GM12891 (cell line): ENCODE results near the gene CDH23.

ENCODE experiments used
- DNase-seq: peaks from one replicate; pipeline ENCODE4 v3.0.0; 2011; ENCODE audit warnings: low spot score; ENCODE audit not compliant: insufficient read length
- FAIRE-seq: peaks from 2 replicates; lab custom pipeline; 2011; peaks lifted over from hg19 to GRCh38; lab: Jason Lieb, UNC
- PAX5 ChIP-seq: IDR thresholded peaks from 2 replicates; pipeline ENCODE4 v1.6.1; 2011; ENCODE audit warnings: low read length, moderate library complexity, mild to moderate bottlenecking; ENCODE audit not compliant: insufficient read depth, severe bottlenecking
- POLR2A ChIP-seq: IDR thresholded peaks from 2 replicates; pipeline ENCODE4 v1.6.1; 2011; ENCODE audit warnings: low read depth, low read length, control low read depth
- POLR2AphosphoS5 ChIP-seq: IDR thresholded peaks from 2 replicates; pipeline ENCODE4 v1.6.1; 2011; ENCODE audit warnings: low read depth, low read length, control low read depth
- POU2F2 ChIP-seq: IDR thresholded peaks from 2 replicates; pipeline ENCODE4 v1.6.1; 2011; ENCODE audit warnings: low read depth, mild to moderate bottlenecking, control low read depth, low read length, moderate library complexity
- SPI1 ChIP-seq: IDR thresholded peaks from 2 replicates; pipeline ENCODE4 v1.6.1; 2011; ENCODE audit warnings: low read depth, low read length, control low read depth
- TAF1 ChIP-seq: IDR thresholded peaks from 2 replicates; pipeline ENCODE4 v1.6.1; 2011; ENCODE audit warnings: low read depth, low read length, control low read depth

CDH23 gene

GRCh38 chr10:71660313-71660712, 263.6 kb downstream of the CDH23 start:
- no peak for FAIRE-seq
- TF ChIP-seq POU2F2 = no peak
- no peak for TF ChIP-seq POLR2AphosphoS5
- no peak for TF ChIP-seq POLR2A
- no peak for TF ChIP-seq TAF1
- TF ChIP-seq PAX5 = no peak
- TF ChIP-seq SPI1 = no peak
- no peak for DNase-seq

GRCh38 chr10:71661060-71661622, 264.4 kb downstream of the CDH23 start:
- no peak for TF ChIP-seq POLR2AphosphoS5
- no peak for TF ChIP-seq POLR2A
- TF ChIP-seq TAF1 = no peak
- no peak for TF ChIP-seq PAX5
- no peak for TF ChIP-seq POU2F2
- TF ChIP-seq SPI1 = no peak
- FAIRE-seq (no peak), DNase-seq (no peak)

- DNase-seq (no peak), FAIRE-seq (no peak)
- TF ChIP-seq POU2F2 (no peak), SPI1 (no peak), POLR2A (no peak), TAF1 (no peak), POLR2AphosphoS5 (no peak), PAX5 (no peak)
These were observed 265.1 kb downstream of the CDH23 start for GRCh38 chr10:71661779-71662336.

- no peak for TF ChIP-seq TAF1
- FAIRE-seq (no peak), DNase-seq (no peak)
These were observed 266.6 kb downstream of the CDH23 start for GRCh38 chr10:71663311-71663710.

- no peak for TF ChIP-seq TAF1
- TF ChIP-seq POU2F2 = no peak
- TF ChIP-seq POLR2AphosphoS5 = no peak
- no peak for TF ChIP-seq SPI1
- TF ChIP-seq PAX5 = no peak
- no peak for TF ChIP-seq POLR2A
- no peak for FAIRE-seq
- no peak for DNase-seq
These were observed 267.9 kb downstream of the CDH23 start for GRCh38 chr10:71664585-71664984.

- DNase-seq (no peak), FAIRE-seq (no peak)
- no peak for TF ChIP-seq POLR2AphosphoS5
- no peak for TF ChIP-seq PAX5
- no peak for TF ChIP-seq SPI1
- no peak for TF ChIP-seq TAF1
- no peak for TF ChIP-seq POU2F2
- no peak for TF ChIP-seq POLR2A
These were observed 268.7 kb downstream of the CDH23 start for GRCh38 chr10:71665456-71665855.

- no peak for FAIRE-seq
- no peak for TF ChIP-seq SPI1
- TF ChIP-seq PAX5 = no peak
- no peak for TF ChIP-seq POU2F2
- no peak for TF ChIP-seq POLR2AphosphoS5
- no peak for TF ChIP-seq POLR2A
- TF ChIP-seq TAF1 = no peak
- no peak for DNase-seq
These were observed 270.1 kb downstream of the CDH23 start for GRCh38 chr10:71666639-71667386.

GRCh38 chr10:71667387-71667752, 270.6 kb downstream of the CDH23 start:
- DNase-seq (no peak), FAIRE-seq (peak; percentile 89)
- TF ChIP-seq POU2F2 (no peak), SPI1 (peak; percentile 32)

- no peak for DNase-seq
- TF ChIP-seq POU2F2 (no peak), POLR2AphosphoS5 (no peak)
- no peak for FAIRE-seq
These were observed 275.6 kb downstream of the CDH23 start for GRCh38 chr10:71671994-71672946.

GRCh38 chr10:71675295-71675970, 278.7 kb downstream of the CDH23 start:
- DNase-seq (no peak), FAIRE-seq (no peak)
- TF ChIP-seq POLR2AphosphoS5 (no peak), POLR2A (no peak), POU2F2 (no peak), TAF1 (no peak), PAX5 (no peak), SPI1 (no peak)
